HG03025 (cell line): ENCODE data around the gene RNFT2.

ENCODE experiments used
- ATAC-seq: cut with Tn5 transposase; IDR thresholded peaks from one replicate; pipeline ENCODE4 v1.9.1; 2021; ENCODE audit warnings: mild to moderate bottlenecking, moderate library complexity; ENCODE audit not compliant: unreplicated experiment, low FRiP score

Gene RNFT2, protein sequence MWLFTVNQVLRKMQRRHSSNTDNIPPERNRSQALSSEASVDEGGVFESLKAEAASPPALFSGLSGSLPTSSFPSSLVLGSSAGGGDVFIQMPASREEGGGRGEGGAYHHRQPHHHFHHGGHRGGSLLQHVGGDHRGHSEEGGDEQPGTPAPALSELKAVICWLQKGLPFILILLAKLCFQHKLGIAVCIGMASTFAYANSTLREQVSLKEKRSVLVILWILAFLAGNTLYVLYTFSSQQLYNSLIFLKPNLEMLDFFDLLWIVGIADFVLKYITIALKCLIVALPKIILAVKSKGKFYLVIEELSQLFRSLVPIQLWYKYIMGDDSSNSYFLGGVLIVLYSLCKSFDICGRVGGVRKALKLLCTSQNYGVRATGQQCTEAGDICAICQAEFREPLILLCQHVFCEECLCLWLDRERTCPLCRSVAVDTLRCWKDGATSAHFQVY

DNA sequence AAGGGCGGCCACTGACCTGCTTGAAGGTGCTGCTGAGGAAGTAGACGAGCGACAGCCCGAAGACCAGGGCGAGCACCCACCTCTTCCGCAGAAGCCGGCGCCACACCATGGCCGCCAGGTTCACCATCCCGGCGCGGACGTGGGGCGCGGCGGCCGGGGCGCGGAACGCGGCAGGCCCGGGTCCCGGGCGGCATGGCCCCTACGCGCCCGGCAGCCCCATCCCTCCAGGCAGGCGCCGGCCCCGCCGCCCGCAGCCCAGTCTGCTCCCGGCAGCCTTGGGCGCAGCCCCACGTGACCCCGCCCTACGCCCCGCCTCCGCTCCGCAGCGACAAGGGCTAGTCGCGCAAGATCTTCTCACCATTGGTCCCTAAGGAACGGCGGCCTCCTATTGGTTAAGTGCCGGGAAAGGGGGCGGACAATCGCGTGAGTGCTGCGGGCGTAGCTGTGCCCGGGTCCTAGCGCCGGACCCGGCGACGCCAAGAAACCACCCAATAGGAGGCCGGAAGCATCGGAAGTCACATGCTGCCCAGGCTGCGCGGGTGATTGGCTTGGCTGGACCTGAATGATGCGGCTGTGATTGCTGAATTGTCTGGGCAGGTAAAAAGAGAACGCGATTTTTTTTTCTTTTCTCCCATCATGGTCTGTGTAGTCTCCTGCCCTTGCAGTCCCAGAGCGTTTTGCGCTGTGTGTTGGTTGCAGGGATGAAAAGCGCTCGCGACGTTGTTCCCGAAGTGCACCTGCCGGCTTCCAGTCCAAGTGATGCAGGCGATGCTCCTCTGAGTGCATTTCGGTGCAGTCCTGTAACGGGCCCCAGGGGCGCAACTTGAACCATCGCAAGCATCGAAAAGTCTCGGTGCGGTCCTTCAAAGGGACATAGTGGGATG, at the start of gene RNFT2, which contains the start of gene SPRING1:
Gene RNFT2 (plus strand): TSS at position 542 of the 884 bp plus-strand sequence. CDS start 2,183 bp downstream, outside the sequence.
Gene SPRING1 (minus strand): TSS at position 296 of the 884 bp plus-strand sequence. CDS start 169 bp downstream, at position 127.
- peak; percentile 95 for ATAC-seq

DNA sequence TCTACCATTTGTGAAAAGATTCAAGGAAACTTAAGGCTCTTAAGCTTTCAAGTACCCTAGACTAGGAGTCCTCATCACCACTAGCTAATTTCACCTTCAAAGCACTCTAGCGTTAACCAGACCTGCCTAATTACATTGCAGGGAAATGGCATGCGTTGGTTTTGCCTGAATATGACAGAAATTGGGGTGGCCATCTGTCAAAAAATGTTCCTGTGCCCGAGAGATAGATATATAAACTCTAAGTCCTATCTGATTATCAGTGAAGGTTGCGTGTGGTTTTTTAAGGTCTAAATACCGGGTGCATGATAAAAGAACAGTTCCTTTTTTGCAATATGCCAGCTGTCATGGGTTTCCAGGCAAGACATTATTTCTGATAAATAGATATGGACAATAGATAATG, 48.6 kb upstream of the RNFT2 start:
- ATAC-seq = no peak

DNA sequence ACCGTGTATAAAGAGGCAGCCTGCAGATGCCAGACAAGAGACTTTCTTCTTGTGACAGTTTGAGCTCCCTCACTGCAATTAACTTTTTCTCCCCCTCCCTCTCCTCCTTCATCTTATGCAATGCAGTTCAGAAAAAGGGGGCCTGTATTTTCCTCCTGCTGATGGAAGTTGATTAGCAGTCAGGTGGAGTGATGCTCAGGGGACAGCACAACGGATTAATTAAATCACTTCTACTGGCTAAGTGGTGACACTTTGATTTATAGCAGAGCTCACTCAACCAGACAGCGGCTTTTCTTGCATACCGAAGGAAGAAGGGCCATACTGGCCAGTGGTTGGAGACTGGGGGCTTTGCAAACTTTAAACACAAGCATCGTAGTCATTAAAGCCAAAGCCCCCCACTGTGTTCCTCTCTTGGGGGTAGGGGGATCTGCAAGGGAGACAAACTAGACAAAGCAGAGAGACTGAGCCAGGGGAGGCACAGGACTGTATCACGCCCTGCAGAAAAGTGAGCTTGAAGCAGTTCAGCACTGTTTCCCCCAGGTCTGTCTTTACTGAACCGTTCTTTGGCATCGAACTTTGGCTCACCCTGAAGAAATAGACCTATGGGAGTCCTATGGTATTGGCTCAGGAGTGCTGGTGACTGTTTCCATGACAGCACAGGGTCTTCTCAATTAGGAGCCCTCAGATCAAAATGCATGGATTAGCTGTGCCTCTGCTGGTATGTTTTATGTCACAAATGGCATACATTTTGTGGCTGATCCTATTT, 48.0 kb upstream of the RNFT2 start:
- no peak for ATAC-seq

DNA sequence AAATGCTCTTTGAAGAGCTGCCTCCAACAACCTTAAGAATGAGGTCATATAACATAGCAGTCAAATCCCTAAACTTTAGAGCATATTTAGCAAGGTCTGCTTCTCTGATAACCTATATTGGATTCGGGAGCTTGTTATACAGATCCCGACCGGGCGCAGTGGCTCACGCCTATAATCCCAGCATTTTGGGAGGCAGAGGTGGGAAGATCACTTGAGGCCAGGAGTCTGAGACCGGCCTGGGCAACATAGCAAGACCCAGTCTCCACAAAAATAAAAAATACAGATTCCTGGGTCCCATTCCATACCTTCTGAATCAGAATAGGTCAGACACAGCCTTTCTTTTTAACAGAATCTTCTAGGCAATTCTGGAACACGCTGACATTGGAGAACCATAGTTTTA, 46.9 kb upstream of the RNFT2 start:
- no peak for ATAC-seq

DNA sequence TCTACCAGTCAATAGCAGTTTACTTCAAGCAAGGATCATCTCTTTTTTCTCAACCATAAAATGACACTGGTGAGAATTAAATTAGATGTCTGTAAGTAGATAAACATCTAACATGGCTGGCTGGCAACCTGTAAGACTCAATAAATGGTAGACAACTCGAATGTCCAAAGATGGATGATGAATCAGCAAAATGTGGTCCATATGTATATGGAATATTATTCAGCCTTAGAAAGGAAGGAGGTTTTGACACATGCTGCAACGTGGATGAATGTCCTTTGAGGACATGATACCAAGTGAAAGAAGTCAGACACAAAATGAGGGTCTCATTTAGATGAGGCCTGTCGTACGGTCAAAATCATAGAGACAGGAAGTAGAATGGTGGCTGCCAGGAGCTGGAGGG, 46.5 kb upstream of the RNFT2 start:
- ATAC-seq = no peak

DNA sequence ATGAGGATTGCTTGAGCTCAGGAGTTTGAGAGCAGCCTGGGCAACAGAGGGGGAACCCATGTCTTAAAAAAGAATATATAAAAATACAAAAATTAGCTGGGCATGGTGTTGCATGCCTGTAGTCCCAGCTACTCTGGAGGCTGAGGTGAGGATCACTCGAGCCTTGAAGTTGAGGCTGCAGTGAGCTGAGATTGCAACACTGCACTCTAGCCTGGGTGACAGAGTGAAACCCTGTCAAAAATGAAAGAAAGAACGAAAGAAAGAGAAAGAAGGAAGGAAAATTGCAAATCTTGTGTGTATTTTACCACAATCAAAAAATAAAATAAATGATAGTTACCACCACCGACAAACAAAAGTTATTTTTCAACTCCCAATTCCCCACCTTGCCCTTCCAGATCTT, 45.5 kb upstream of the RNFT2 start:
- ATAC-seq = no peak

DNA sequence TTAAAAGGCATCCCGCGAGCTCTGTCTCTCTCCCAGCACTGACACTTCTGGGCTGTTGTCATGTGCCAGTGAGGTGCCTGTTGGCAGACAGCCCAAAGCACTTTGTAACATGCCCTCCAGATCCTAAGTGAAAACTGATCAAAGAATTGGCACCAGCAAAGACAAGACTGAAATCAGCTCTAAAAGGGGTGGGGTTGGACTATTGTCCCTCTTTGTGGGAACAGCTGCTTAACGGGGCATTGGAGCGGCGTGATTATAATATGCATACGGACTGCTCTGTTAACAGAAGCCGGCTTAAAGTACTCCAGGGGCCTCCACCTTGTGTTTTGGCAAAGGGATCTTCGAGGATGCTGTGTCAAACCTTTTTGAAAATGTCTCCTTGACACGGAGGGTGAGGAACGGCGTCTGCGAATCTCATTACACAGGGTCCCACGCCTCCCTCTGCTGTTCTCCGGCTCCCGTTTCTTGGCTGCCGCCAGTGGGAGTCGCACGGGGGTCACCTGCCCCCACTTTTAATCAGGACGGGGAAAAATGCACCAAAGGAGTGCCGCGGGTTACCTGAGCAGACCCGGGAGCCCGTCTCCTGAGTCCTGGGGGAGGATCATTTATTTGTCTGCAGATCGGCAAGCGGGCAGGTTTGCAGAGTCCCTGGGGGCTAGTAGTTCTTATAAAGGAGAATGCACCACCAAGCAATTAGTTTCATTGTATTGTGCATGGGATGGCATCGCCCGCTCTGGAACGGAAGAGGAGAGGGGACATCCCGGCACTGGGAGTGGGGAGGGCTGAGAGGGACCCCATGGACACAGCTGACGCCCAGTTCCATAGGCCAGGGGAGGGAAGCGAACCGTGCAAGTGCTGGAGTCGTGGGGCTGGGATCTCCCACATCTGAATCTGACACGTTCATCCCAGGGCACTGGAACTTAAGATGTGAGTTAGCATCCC, 44.6 kb upstream of the RNFT2 start:
- ATAC-seq = no peak

DNA sequence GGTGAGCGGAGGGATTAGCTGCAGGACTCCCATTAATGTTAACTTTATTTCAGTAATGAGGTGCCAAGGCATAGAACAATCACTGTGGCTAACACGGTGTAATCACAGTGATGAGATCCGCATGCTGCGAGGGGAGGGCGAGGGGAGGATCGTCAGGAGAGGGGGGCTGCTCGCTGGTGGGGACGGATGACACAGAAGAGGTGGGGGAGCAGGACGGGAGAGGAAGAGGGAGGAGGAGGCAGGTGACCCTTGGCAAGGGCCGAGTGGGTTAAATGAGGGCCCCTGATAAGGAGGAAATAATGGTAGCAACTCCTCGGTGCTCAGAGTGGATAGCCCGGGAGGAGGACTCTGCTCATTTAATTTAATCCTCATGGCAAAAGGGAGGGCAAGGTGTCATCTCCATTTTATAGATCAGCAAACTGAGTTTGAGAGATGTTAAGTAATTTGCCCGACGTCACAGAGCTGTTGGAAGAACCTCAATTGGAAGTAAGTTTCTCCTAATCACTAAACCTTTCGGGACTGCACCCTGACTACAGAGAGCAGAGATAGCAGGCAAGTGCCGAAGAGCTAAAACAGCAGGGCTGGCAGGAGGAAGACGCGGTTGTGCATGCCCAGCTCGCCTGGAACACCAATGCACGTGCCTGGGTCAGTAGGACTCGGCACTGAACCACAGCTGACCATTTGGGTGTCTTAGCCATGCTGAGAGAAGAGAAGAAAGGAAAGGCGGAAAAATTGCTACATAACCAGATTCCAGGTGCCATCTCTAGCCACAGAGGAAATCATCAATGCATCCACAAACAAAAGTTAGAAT, 43.3 kb upstream of the RNFT2 start:
- ATAC-seq = no peak

DNA sequence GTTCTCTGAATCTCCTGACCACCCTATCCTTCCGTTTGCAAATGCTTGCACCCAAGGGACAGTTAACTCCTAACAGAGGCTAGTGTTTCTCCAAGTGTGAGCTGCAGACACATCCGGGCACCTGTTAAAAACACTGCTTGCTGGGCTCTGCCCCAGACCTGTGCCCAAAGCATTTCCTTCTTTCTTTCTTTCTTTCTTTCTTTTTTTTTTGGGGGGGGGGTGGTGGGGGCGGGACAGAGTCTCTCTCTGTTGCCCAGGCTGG, 42.7 kb upstream of the RNFT2 start:
- no peak for ATAC-seq

DNA sequence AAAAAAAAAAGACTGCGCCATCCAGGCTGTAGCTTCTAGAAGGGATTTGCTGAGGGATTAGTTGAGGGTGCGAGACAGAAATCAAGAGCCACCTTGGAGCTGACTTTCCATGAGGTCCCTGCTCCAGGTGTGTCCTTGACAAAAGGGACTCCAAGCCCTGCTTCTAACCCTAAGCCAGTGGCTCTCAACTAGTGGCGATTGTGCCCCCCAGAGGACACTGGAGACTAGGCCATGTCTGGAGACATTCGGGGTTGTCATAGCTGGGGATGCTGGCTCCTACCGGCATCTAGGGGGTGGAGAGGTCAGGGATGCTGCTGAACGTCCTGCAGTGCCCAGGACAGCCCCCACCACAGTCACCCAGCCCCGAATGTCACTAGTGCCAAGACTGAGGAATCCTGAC, 40.8 kb upstream of the RNFT2 start:
- ATAC-seq = no peak

DNA sequence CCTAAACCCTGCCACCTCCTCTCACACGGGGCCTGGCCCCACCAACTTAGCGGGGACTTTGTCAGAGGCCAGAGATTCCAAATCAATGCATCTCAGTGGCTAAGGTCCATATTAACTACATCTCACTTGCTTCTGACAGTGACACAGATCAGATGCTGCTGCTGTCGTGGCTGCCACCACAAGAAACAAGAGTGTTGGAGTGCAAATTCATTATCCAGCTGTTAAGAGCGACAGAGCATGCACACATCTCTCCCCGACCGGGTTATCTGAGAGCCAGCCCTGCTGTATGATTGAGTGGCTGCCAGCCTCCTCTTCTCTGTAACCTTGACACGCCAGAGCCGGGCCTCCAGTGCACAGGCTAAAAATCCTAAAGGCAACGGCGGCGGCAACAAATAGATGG, 40.4 kb upstream of the RNFT2 start:
- no peak for ATAC-seq

DNA sequence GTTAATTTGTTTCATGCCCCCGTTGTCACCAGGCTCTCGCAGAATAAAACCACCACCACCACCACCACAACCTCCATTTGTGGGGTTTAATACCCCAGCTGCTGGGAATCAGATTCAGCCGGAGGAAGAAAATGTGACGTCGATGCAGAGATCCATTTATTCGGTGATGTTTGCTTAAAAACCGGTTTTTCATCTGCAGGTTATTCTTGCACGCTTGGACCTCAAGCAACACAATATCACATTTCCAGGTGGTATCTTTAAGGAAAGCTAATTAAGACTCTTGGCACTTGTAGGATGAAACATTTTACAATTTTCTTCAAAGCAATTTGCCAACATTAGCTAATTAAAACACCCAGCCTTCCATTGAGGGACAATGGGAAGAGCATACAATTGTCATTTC, 40.0 kb upstream of the RNFT2 start:
- ATAC-seq = no peak

DNA sequence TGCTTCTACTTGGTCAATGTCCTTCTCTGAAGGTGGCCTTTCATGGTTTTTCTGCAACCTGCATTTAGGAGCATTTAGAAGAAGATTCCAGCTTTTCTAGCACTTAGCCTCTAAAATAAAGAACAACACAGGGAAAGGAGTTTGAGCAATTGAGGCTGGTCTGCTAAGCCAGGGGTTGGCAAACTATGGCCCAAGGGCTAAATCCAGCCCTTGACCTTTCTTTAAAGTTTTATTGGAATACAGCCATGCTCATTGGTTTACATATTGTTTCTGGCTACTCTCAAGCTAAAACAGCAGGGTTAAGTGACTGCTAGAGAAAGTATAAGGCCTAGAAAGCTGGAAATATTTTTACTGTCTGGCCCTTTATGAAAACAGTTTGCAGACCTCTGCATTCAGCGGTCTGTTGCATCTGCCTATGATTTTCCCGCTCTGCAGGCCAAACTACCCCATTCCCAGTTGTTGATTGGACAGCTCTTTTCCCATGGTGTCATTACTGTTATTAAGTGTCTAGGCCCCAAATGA, 39.5 kb upstream of the RNFT2 start:
- no peak for ATAC-seq

DNA sequence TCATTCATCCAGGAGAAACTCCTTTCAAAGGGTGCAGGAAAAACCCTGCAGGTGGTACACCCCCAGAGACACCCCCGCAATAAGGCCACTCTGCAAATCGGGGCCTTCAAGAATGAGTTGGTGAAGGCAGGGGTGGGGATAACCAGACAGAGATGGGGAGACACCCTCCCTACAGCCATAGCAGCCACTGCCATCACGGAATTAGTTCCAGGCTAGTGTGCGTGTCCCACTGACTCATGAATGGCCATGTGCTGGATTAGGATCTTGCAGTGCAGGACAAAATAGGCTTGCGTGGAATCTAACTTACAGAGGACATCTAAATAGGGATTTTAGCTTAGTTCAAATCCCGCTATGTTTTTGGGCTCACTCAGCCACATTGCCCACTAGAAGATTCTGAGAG, 38.0 kb upstream of the RNFT2 start:
- ATAC-seq = no peak

DNA sequence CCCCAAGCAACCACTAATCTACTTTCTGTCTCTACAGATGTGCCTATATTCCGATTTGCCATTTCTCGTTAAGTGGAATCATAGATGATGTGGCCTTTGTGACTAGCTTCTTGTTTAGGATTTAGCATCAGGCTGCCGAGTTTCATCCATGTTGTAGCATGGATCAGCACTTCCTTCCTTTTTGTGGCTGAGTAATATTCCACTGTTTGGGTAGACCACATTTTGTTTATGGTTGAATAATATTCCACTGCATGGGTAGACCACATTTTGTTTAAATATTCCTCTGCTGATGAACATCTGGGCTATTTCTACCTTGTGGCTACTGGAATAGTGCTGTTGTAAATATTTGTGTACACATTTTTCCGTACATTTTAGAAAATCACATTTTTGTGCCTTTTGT, 36.7 kb upstream of the RNFT2 start:
- ATAC-seq = no peak

DNA sequence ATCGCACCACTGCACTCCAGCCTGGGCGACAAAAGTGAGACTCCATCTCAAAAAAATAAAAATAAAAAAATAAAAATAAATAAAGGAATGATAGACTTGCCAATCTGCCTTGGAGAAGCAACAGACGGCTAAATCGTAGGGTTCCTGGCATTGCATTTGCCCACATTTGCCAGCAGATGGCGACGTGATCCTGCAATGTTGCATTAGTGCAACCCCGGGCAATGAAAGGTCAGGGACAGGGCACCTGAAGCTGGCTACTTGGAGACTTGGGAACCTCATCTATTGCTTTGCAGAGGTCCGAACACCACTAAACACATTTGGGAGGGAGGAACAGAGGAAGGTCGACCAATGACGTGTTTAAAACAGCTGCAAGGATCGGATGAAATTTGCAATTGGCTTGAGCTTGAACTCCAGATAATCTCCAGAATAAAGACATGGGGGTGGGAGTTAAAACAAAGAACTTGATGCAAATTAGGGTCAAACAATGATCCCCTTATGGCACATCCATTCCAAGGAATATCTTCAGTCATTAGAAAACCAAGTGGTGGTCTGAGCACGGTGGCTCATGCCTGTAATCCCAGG, 34.8 kb upstream of the RNFT2 start:
- no peak for ATAC-seq

DNA sequence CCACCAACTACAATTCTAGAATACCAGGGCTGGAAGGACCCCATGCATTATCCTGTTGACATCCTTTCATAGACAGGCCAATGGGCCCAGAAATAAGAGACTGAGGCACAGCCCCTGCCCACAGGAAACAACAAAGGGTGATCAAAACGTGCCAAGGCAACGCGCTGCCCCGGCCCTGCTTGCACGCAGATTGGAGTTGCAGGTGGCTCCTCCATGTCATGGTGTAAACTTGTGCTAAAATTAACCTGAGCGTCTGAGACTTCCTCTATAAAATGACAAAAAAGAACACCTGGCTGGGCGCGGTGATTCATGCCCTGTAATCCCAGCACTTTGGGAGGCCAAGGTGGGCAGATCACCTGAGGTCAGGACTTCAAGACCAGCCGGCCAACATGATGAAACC, 30.4 kb upstream of the RNFT2 start:
- ATAC-seq = no peak
